SK-N-DZ (cell line): ENCODE measurements around the gene ABCC5.
"Not testable (repeated sequence)": the region's sequence is repeated elsewhere in the genome, so short reads cannot be mapped to it uniquely, and the experiment has no call there.

Experiments used
- DNase-seq: peaks from one replicate; pipeline ENCODE4 v3.0.0-alpha.2; 2015; ENCODE audit warnings: low spot score
- small RNA-seq, 2 experiments: library from RNA; depleted of rRNA; stranded (forward); fragments of <200 nt; gene quantifications; one replicate each; pipeline ENCODE3, GENCODE V24; 2014

The ABCC5 gene

DNA sequence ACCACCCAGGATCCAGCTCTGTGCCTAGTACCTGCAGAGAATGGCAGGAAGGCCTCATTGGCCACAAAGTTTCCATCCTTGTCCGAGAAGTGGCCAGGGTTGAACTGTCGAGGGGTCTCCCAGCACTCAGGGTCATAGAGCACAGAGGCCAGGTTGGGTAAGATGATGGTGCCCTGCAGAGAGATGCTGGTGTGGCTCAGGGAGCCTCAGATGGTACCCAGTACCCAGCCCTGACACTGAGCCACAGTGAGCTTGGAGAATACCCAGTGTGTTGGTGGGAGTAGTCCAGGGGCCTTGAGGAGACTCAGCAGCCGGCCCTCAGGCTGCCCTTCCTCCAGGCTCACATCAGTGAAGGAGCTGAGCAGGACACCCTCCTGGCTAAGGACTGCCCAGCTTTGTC lies 121.5 kb downstream of the ABCC5 start:
- no peak for DNase-seq

DNA sequence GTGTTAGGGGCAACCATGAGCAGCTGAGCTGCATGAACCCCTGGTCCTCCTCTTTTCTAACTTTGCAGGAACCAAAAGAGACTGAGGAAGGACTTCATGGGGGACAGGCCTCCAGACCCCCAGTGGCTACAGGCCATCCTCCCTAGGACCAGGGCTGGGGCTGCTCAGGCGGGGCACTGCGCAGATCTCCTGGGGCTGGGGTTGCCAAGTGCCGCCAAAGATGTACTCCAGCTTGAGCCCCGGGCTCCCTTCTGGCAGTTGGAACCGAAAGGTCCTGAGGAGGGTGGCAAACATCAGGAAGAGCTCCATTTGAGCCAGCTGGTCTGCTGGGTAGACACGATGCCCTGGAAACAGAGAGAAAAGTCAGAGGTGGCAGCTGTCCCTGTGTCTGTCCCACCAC lies 121.9 kb downstream of the ABCC5 start:
- no peak for DNase-seq

DNA sequence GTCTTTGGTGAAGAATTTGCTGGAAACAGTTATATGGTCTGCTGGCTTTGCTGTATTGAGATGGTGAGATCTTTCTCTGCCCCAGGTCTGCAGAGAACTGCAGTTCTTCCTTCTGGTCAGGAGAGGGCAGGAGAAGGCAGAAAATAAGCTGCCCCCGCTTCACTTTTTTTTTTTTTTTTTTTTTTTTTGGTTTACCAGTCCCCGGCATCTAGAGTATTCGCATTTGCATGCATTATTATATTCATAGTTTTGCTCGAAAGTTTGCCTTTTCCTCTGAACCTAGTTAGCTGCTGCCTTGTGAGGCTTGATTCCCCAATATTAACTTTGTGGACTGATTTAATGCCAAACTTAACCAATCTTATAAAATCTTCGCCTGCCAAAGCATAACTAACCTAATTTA lies 122.4 kb downstream of the ABCC5 start:
- DNase-seq, result peak; percentile 69

DNA sequence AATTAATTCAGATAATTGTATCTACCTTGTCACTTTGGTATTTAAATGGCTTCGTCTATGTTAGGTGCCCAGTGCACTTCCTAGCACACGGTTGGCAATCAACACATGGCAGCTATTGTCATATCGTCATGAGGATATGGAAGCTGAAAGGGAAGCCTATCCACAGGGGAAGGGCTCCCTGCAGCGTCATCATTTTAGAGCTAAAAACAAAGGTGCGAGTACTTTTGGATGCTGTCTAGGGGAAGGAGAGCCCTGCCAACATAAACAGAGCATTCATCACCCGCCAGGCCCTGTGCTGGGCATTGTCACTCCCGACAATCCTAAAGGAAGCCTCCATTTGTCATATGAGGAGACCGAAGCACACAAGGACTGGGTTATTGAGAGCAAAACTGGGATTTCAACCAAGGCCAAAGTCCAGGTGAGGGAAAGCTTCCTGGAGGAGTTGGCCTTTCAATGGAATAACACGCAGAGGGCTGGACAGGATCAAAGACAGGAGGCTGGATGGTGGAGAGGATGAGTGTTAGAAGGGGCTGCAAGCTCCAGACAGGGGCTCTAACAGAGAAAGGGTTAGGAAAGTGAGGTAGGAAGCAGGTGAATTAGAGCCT lies 125.0 kb downstream of the ABCC5 start:
- DNase-seq, result no peak

DNA sequence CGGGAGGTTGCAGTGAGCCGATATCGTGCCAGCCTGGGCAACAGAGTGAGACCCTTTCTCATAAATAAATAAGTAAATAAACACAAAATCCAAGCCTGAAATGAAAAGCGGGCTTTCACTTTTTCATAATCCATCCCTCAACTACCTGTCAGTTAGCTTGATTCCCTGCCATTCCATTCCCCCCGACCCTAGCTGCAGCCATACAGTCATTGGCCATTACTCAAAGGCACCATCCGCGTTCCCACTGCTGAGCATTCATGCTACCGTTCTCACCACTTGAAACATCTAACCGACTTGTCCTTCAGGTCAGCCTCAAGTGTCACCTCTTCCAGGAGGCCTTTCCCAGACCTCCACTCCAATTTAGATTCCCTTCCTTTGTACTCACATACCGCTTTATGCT lies 131.9 kb downstream of the ABCC5 start:
- DNase-seq, result no peak

DNA sequence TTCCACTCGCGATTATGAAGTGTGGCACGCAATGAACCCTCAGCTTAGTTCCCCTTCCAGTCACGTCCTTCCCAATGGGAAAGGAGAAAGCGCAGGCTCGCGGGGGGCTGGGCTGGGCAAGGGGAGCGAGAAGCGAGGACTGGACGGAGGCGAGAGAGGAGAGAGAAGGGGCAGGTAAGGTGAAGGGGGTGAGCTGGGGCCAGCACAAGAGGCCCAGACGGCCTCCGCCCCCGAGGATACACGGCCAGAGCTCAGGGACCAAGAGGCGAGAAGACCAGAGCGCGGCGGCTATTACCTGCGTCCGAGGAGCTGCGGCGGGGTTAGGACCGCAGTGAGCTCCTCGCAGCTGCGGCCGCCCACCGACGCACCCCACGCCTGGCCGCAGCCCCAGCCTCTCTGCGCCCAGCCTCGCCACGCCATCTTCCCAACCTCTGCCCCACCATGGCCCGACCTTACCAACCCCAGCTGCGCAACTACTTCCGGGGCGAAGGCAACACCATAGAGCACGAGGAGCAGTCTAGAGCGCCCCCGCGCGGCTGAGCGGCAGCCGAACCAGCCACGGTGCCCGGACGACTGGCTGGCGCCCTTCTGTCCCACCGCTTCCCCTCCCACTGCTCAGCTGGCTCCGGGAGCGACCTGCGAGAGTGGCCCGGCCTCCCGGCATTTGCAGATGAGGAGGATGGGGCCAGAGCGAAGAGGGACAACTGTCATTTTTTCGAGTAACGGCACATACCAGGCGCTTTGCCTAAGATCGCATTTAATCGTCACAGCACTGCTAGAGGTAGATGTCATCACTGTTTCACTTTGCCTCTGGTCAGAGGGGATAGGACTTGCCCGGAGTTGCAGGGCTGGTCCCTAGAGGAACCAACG lies 133.0 kb downstream of the ABCC5 start, which contains the start of gene PARL:
PARL (minus strand) TSS at position 454 of the 870 bp plus-strand sequence; CDS start at position 420, 34 bp downstream.
- peak; percentile 95 for DNase-seq

DNA sequence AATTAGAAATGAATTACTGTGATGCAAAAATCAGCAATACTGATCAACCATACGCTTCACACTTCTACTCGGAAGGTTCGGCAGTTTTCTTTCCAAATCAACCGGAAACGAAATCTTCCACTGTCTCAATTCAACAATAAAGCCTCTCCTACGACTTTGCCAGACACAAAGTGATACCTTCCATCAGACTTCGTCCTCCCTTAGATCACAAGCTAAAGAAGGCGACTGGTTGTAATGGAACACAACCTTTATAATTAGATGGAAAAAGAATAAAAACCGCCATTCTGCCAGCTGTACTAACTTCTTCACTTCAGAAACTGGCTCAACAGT lies 133.6 kb downstream of the ABCC5 start:
- DNase-seq, result no peak

DNA sequence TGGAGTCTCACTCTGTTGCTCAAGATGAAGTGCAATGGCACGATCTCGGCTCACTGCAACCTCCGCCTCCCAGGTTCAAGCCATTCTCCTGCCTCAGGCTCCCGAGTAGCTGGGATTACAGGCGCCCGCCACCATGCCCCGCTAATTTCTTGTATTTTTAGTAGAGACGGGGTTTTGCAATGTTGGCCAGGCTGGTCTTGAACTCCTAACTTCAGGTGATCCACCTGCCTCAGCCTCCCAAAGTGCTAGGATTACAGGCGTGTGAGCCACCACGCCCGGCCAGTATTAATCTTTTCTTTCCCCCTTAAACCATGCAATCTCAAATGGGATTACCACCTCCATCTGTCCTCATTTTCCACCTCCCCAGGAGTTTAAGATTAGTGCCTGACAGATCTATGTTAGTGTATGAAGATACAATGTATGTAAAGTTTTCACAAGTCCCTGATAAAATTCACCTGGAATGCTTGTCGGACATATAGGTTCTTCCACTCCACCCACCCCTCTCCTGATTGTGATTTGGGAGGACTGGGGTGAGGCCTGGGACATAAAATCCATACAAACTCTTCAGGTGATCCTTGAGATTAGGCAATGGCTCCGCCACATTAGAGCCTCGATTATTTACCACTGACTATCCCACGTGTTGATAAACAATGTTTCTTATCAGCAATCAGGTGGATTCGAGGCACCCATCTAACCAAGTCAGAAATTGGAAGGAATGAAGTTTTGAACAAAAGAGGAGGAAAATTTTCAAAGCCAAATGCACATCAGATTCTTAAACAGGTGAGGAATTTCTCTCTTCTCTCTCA lies 134.2 kb downstream of the ABCC5 start:
- DNase-seq, result no peak

DNA sequence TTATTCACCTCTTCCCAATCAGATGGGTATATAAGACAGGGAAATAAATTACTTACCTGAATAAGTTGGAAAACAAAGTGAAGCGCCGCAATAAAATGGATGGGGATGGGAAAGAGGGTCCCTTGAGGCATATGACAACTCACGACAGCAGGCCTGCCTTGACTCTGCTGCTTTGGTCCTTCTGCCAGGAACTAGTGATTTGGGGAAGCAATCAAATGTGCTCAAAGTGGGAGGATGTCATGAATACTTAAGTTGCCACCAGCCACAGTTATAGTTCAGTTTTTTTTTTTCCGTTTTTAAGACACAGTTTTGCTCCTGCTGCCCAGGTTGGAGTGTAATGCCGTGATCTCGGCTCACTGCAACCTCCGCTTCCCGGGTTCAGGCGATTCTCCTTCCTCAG lies 137.6 kb downstream of the ABCC5 start:
- DNase-seq, result no peak

DNA sequence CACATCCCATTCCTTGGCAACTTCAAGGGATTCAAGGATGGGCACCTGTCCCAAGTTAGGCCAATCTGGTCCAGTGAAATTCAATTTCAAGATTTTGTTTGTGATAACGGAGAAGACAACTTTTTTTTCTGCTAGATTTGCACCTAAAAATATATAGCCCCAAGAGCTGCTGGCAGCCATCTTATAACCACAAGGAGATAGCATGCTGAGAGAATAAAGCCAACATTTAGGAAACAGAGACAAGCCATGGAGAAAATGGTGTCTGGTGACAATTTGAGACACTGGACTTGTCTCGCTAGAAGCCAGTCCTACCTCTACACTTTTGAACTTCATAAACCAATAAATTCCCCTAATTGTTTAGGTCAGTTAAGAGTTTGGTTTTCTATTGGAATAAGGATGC lies 138.4 kb downstream of the ABCC5 start:
- no peak for DNase-seq

DNA sequence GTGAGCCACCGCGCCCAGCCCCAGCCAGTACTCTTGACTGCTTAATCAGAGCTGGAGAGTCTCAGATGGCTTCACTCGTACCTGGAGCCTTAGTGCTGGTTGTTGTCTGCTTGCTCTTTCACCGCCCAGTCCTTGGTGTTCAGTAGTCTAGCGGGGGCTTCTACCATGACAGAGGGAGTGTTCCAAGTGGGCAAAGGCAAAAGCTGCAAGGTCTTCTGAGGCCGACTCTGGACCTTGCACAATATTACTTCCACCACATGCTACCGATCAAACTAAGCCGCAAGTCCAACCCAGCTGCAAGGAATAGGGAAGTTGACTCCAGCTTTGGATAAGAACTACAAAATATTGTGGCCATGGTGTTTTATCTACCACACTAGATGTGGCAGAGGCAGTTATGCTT lies 139.6 kb downstream of the ABCC5 start:
- DNase-seq, result no peak

DNA sequence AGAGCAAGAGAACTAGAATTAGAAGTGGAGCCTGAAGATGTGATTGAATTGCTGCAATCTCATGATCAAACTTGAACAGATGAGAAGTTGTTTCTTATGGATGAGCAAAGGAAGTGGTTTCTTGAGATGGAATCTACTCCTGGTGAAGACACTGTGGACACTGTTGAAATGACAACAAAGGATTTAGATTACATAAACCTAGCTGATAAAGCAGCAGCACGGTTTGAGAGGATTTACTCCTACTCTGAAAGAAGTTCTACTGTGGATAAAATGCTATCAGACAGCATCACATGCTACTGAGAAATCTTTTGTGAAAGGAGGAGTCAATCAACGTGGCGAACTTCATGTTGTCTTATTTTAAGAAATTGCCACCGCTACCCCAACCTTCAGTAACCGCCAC lies 140.5 kb downstream of the ABCC5 start:
- DNase-seq, result not testable (repeated sequence)

DNA sequence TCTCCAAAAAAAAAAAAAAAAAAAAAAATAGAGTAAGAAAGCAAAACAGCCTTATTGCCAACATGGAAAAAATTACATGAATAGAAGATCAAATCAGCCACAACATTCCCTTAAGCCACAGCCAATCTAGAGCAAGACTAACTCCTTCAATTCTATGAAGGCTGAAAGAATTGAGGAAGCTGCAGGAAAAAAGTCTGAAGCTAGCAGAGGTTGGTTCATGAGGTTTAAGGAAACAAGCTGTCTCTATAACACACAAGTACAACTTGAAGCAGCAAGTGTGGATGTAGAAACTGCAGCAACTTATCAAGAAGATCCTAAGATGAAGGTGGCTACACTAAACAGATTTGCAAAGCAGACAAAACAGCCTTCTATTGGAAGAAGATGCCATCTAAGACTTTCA lies 142.3 kb downstream of the ABCC5 start:
- no peak for DNase-seq

DNA sequence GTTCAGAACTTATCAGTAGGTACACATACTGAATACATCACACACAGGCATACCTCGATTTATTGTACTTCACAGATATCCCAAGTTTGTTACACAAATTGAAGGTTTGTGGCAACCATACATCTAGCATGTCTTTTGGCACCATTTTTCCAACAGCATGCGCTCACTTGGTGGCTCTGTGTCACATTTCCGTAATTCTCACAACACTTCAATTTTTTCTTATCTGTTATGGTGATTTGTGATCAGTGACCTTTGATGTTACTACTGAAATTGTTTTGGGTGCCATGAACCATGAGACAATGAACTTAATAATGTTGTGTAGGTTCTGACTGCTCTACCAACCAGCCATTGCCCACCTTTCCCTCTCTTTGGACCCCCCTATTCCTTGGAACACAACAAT lies 143.8 kb downstream of the ABCC5 start:
- no peak for DNase-seq

DNA sequence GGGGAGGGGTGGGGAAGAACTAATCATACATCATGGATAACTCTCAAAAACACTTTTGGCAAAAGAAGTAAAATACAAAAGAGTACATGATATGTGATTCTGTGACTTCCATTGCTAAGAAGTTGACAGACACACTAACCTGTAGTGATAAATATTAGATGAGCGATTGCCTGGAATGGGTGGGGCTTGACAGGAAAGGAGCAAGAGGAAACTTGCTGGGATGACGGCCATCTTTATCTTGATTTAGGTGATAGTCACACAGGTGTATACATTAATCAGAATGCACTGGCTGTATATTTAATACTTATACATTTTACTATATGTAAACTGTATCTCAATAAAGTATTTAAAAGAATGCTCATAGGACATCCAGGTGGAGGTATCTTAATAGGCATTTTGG lies 146.1 kb downstream of the ABCC5 start:
- DNase-seq, result no peak

DNA sequence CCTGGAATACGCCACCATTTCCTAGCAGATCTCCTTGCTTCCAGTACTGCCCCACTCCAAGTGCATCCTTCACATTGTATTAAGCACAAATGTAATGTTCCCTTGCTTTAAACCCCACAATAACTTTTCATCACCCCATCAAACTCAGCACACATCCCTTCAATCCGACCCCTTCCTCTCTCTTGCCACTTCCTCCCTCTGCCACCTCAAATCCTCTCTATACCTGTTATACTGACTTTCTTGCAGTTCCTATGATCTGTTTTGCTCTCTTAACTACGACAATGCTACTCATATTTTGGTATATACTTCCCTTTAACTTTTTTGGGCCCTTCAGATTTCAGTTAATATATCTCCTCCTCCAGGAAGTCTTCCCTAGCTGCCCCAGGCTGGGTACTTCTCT lies 147.1 kb downstream of the ABCC5 start:
- DNase-seq, result no peak

Small RNA genes lying within 50 kb of the gene (small RNA-seq; reads per million reads assigned to genes)
- 0 reads per million in 2 experiments for gene MIR4448
